HCT116 (cell line): ENCODE results near the gene NARF. TPM values are rescaled to one million over a fixed set of nuclear protein-coding genes. Genes with fewer than 3 reads are reported as not detected.

ENCODE experiments used
- ATAC-seq: fragments of 200-7000 bp; cut with Tn5 transposase; 2 replicates; pipeline ENCODE4 v1.9.1; 2020; ENCODE audit warnings: mild to moderate bottlenecking, moderate library complexity
- BruUV-seq: library from RNA; stranded (reverse); fragments of 400-500 nt; replicated peaks from 2 replicates; lab custom pipeline; 2021; lab: Mats Ljungman, UMichigan
- CTCF ChIA-PET: fragments of 300-600 bp; sonication (Branson Sonifier 250); formaldehyde crosslinking; loops from one replicate; lab custom pipeline; 2021; ENCODE audit warnings: antibody characterized with exemption; lab: Charles Lee
- POLR2A ChIA-PET: fragments of 300-600, 350-600 bp; sonication (Branson Sonifier 250); formaldehyde crosslinking; loops from one replicate; lab custom pipeline; 2021; ENCODE audit warnings: antibody characterized with exemption; lab: Charles Lee
- RAD21 ChIA-PET, 2 experiments: fragments of 300-600 bp; sonication (Branson Sonifier 250); formaldehyde crosslinking; loops; one replicate each; lab custom pipeline; 2023; ENCODE audit warnings: low total read pairs in 2 of 2; ENCODE audit not compliant: uncharacterized antibody in 2 of 2, unreplicated experiment in 2 of 2, low non-redundant PET in 1 of 2; lab: Charles Lee
- DNase-seq: peaks from one replicate; pipeline ENCODE4 v3.0.0-alpha.2; 2010; ENCODE audit warnings: low read depth, low spot score
- H2AFZ ChIP-seq: fragments of 200-600 bp; shearing (Covaris generic), sonication (generic); 2 replicates; pipeline ENCODE4 v1.6.1; 2017; ENCODE audit warnings: low read depth, mixed run types, mixed read lengths, antibody characterized with exemption, low read length; ENCODE audit not compliant: poor library complexity, severe bottlenecking
- H3K27ac ChIP-seq: 2 replicates; pipeline ENCODE4 v1.5.1; 2012; ENCODE audit warnings: low read depth, low read length
- H3K27me3 ChIP-seq: fragments of 200-600 bp; sonication (generic); 2 replicates; pipeline ENCODE4 v1.6.1; 2016; ENCODE audit warnings: mixed run types, low read length, mixed read lengths; ENCODE audit not compliant: insufficient read depth
- H3K36me3 ChIP-seq, 2 experiments: fragments of 200-500 bp in 1 of 2; fragments of 200-600 bp in 1 of 2; sonication (Bioruptor generic) in 1 of 2; sonication (generic) in 1 of 2; 2 replicates each; pipeline versions ENCODE4 v1.5.1 to v1.6.1; 2014 to 2016; ENCODE audit warnings: low read length in 2 of 2, inconsistent platforms in 1 of 2, mixed read lengths in 1 of 2, mixed run types in 1 of 2; ENCODE audit not compliant: insufficient read depth in 2 of 2, control insufficient read depth in 1 of 2
- H3K4me1 ChIP-seq, 2 experiments: fragments of 200-600 bp in 1 of 2; sonication (generic) in 1 of 2; 2 replicates each; pipeline versions ENCODE4 v1.5.1 to v1.6.1; 2012 to 2017; ENCODE audit warnings: low read length in 2 of 2, inconsistent platforms in 1 of 2, mild to moderate bottlenecking in 1 of 2, mixed read lengths in 1 of 2, mixed run types in 1 of 2, moderate library complexity in 1 of 2; ENCODE audit not compliant: insufficient read depth in 2 of 2, control insufficient read depth in 1 of 2
- H3K4me2 ChIP-seq: fragments of 200-600 bp; sonication (generic); 2 replicates; pipeline ENCODE4 v1.6.1; 2017; ENCODE audit warnings: mixed run types, low read length, mixed read lengths
- H3K4me3 ChIP-seq, 2 experiments: fragments of 200-600 bp in 1 of 2; sonication (generic) in 1 of 2; replicated peaks in 1 of 2; 2 replicates each; pipeline ENCODE4 v1.5.1; 2011 to 2016; ENCODE audit warnings: low read length in 2 of 2, control low read depth in 1 of 2, low read depth in 1 of 2, mild to moderate bottlenecking in 1 of 2, mixed read lengths in 1 of 2, mixed run types in 1 of 2
- H3K79me2 ChIP-seq: fragments of 200-600 bp; sonication (generic); 2 replicates; pipeline ENCODE4 v1.6.1; 2017; ENCODE audit warnings: mild to moderate bottlenecking, mixed run types, low read length, moderate library complexity, mixed read lengths; ENCODE audit not compliant: insufficient read depth
- H3K9ac ChIP-seq: fragments of 200-600 bp; sonication (generic); 2 replicates; pipeline ENCODE4 v1.6.1; 2016; ENCODE audit warnings: low read length, mixed read lengths
- H3K9me2 ChIP-seq: fragments of 200-600 bp; sonication (generic), shearing (Covaris generic); 2 replicates; pipeline ENCODE4 v1.6.1; 2017; ENCODE audit warnings: mixed run types, mild to moderate bottlenecking, moderate library complexity; ENCODE audit not compliant: insufficient read depth
- H3K9me3 ChIP-seq, 2 experiments: fragments of 200-500 bp in 1 of 2; fragments of 200-600 bp in 1 of 2; sonication (Bioruptor generic) in 1 of 2; sonication (generic) in 1 of 2; 2 replicates each; pipeline ENCODE4 v1.6.1; 2014 to 2017; ENCODE audit warnings: low read length in 2 of 2, mixed read lengths in 2 of 2, inconsistent platforms in 1 of 2, low read depth in 1 of 2, mild to moderate bottlenecking in 1 of 2, mixed run types in 1 of 2, moderate library complexity in 1 of 2; ENCODE audit not compliant: control insufficient read depth in 1 of 2, insufficient read depth in 1 of 2
- H4K20me1 ChIP-seq: fragments of 200-600 bp; sonication (generic), shearing (Covaris generic); 2 replicates; pipeline ENCODE4 v1.6.1; 2017; ENCODE audit warnings: mixed run types, mild to moderate bottlenecking, moderate library complexity; ENCODE audit not compliant: insufficient read depth
- POLR2A ChIP-seq: IDR thresholded peaks from 2 replicates; pipeline ENCODE4 v1.7.0; 2011; ENCODE audit warnings: borderline replicate concordance; ENCODE audit not compliant: insufficient read depth, insufficient read length; ENCODE audit errors: extremely low read depth
- YY1 ChIP-seq: IDR thresholded peaks from 2 replicates; pipeline ENCODE4 v1.6.1; 2011; ENCODE audit warnings: low read length, low read depth, moderate library complexity, mild to moderate bottlenecking; ENCODE audit not compliant: insufficient replicate concordance; ENCODE audit errors: extremely low read depth
- ZFX ChIP-seq: fragments of 450-650 bp; IDR thresholded peaks from 2 replicates; pipeline ENCODE4 v1.6.1; 2017
- intact Hi-C: fragments of 100-400 bp; cut with micrococcal nuclease; formaldehyde crosslinking; loops from 2 replicates; pipeline ENCODE4 v1.10.0; 2022
- total RNA-seq: library from RNA; stranded (reverse); gene quantifications from one replicate; pipeline ENCODE4 v1.2.1, GENCODE V29; 2021; ENCODE audit not compliant: unreplicated experiment
- TF ChIP-seq, protein P1 (sequence below), 3 experiments: fragments of 200-600 bp in 1 of 3; sonication (generic) in 1 of 3; IDR thresholded peaks in 2 of 3; conservative IDR thresholded peaks in 1 of 3; 2 replicates each; pipeline ENCODE4 v1.5.1; 2012 to 2017; ENCODE audit warnings: low read depth in 2 of 3, low read length in 2 of 3, antibody characterized with exemption in 1 of 3, borderline replicate concordance in 1 of 3, control low read depth in 1 of 3, mild to moderate bottlenecking in 1 of 3, mixed read lengths in 1 of 3, mixed run types in 1 of 3, moderate library complexity in 1 of 3; ENCODE audit not compliant: insufficient read depth in 1 of 3

The NARF gene
- total RNA-seq, 1 experiment from 2014 or later, result 91.8 TPM

- H3K9ac ChIP-seq, result peak overlapping the region; percentile 74
- no peaks in the 10 kb centered on the region for H3K9me2 ChIP-seq
- H3K4me1 ChIP-seq, result peaks cover 7 to 41% of the 10 kb centered on the region in 2 experiments
- no peaks in the 10 kb centered on the region; a peak in 1 of 4 replicates for H3K36me3 ChIP-seq
- no peaks in the 10 kb centered on the region; a peak in 1 of 4 replicates for H3K9me3 ChIP-seq
- peak overlapping the region; percentile 92 for H3K4me2 ChIP-seq
- DNase-seq (no peak), ATAC-seq (peak; percentile 30)
- H2AFZ ChIP-seq, result no peak overlapping the region
- H3K4me3 ChIP-seq, result peak overlapping the region; percentile 71 to 96
- BruUV-seq, result no TSS peak
- H3K27ac ChIP-seq, result peak overlapping the region; percentile 96
- peaks cover 54% of the 10 kb centered on the region for H3K79me2 ChIP-seq
- peak; percentile 64; the same call in 1 of the 2 replicates for TF ChIP-seq ZFX
- no peak for TF ChIP-seq POLR2A
- TF ChIP-seq, protein P1, sequence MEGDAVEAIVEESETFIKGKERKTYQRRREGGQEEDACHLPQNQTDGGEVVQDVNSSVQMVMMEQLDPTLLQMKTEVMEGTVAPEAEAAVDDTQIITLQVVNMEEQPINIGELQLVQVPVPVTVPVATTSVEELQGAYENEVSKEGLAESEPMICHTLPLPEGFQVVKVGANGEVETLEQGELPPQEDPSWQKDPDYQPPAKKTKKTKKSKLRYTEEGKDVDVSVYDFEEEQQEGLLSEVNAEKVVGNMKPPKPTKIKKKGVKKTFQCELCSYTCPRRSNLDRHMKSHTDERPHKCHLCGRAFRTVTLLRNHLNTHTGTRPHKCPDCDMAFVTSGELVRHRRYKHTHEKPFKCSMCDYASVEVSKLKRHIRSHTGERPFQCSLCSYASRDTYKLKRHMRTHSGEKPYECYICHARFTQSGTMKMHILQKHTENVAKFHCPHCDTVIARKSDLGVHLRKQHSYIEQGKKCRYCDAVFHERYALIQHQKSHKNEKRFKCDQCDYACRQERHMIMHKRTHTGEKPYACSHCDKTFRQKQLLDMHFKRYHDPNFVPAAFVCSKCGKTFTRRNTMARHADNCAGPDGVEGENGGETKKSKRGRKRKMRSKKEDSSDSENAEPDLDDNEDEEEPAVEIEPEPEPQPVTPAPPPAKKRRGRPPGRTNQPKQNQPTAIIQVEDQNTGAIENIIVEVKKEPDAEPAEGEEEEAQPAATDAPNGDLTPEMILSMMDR (IDR thresholded peaks at IDR 0.05 in 2 of 3, conservative IDR thresholded peaks at IDR 0.05 in 1 of 3; ENCODE audit: borderline replicate concordance in 1 of 3, insufficient read depth in 1 of 3, low read depth in 2 of 3, low read length in 2 of 3), result no peak
- peak; percentile 9 for TF ChIP-seq YY1
- intact Hi-C loops, result no loop called here
- POLR2A ChIA-PET, result interaction anchor here (0.6 to 1.9 kb wide), 5 partner anchors 17 to 227 kb away, joined by 3 to 5 read pairs (median 3); no protein-coding TSS in a partner anchor
- H3K27me3 ChIP-seq, result no peaks in the 10 kb centered on the region
- CTCF ChIA-PET, result interaction anchor here (1.1 kb wide), 1 partner anchor 34 kb away, joined by 3 read pairs; no protein-coding TSS in a partner anchor
- peaks cover 27% of the 10 kb centered on the region; the same call in 1 of the 2 replicates for H4K20me1 ChIP-seq
- RAD21 ChIA-PET, result no interaction called here
Measured at GRCh38 chr17:82519971-82520903, 61.7 kb downstream of the NARF start.
